NCI-H524 (cell line): ENCODE results near the gene ALG12.
"Not testable (repeated sequence)": the region's sequence is repeated elsewhere in the genome, so short reads cannot be mapped to it uniquely, and the experiment has no call there.

Experiments used
- DNase-seq, 2 experiments: peaks; one replicate each; lab custom pipeline; 2025; lab: John Stamatoyannopoulos, UW

The ALG12 gene

DNA sequence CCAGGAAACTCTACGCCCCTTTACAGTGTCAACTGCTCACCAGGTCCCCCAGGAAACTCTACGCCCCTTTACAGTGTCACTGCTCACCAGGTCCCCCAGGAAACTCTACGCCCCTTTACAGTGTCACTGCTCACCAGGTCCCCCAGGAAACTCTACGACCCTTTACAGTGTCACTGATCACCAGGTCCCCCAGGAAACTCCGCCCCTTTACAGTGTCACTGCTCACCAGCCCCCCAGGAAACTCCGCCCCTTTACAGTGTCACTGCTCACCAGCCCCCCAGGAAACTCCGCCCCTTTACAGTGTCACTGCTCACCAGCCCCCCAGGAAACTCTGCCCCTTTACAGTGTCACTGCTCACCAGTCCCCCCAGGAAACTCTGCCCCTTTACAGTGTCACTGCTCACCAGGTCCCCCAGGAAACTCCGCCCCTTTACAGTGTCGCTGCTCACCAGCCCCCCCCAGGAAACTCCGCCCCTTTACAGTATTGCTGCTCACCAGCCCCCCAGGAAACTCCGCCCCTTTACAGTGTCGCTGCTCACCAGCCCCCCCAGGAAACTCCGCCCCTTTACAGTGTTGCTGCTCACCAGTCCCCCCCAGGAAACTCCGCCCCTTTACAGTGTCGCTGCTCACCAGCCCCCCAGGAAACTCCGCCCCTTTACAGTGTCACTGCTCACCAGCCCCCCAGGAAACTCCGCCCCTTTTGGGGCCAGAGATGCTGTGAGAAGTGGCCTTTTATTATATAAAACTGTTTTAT, 27.0 kb upstream of the ALG12 start:
- DNase-seq: not testable (repeated sequence)

GRCh38 chr22:49944399-49944891, 26.2 kb upstream of the ALG12 start:
- no peak for DNase-seq

DNA sequence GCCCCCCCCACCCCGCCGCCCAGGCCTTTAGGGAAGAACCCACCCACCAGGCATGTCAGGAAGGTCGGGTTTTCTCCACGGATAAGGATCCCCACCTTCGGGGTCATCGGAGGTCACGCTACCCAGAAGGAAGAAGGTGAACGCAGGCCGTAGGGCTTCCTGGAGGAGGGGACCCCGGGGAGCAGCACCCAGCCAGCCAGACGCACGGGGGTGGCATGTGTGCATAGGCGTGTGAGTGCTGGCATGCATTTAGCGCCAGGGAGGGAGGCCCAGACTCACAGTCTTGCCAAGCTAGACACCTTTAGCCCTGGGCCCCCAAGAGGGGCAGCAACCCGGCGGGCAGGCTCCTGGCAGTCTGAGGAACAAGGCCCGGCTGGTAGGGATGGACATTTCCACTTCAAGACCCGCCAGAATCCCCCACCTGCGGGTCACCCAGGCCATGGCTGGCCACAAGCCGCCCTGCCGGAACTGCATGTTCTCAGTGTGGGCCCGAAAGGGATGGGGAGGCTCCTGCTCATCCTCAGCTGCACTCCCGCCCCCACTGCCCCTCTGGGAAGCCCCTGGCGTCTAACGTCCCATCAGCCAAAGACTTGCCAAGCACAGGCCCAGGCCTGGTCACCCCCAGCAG, 25.6 kb upstream of the ALG12 start:
- DNase-seq: no peak

- DNase-seq: no peak
Measured at GRCh38 chr22:49943405-49943765, 25.1 kb upstream of the ALG12 start.

DNA sequence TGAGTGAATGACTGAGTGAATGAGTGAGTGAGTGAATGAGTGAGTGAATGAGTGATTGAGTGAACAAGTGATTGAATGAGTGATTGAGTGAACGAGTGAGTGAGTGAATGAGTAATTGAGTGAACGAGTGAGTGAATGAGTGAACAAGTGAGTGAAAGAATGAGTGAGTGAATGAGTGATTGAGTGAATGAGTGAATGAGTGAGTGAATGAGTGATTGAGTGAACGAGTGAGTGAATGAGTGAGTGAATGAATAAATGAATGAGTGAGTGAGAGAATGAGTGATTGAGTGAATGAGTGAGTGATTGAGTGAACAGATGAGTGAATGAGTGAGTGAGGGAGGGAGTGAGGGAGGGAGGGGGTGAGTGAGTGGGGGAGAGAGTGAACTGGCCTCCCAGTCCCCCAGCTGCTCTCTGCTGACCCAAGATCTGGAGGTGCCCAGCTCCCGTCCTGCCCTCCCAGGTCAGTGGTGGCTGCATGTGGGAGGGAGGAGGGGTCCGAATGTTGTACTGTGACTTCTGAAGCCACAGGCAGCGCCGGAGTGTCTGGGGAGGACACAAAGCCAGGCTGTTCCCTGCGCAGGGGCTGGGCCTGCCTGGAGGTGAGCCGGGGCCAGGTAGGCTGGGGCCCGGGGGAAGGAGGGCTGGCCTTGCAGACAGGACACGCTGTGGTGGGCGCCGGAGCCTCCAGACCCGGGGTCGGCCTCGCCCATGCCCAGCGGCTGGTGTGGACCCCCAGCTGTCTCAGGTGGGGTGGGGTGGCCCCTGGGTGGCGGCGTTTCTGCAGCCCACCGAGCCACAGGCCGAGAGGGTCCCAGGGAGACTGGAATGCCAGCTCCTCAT, 24.5 kb upstream of the ALG12 start:
- DNase-seq: no peak

DNA sequence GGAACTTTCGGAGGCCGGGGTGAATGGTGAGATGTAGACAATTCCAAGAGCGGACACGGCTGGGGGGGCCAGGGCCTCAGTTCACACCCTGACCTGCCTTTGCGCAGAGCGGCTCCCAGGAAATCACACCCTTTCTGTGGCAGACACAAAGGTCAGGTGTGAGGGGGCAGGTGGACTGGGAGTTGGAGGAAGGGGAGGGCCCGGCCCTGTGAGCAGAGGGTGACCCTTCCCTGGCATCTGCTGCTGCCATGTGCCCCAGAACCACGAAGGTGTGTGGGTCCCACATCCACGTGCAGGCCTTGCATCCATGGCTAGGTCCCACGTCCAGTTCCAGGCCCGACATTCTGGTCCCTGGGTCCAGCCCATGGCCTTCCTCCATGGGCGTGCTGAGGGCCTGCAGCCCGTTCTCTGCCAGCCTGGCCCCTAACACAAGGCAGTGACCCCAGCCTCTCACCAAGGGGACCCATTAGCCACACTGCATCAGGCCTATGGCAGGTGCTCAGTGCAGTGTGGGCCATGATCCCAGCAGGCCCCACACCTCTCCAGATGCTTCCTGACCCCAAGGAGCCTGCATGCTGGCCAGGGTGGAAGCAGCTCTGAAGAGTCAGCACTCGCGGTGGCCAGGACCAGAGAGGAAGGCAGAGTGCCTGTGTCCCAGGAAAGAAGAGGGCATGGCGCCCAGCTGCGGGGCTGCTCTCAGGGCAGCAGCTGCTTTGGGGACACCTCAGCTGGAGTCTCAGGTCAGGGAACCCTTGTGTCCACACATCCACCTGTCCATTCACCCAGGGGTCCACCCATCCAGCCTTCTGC, 23.5 kb upstream of the ALG12 start:
- no peak for DNase-seq

DNA sequence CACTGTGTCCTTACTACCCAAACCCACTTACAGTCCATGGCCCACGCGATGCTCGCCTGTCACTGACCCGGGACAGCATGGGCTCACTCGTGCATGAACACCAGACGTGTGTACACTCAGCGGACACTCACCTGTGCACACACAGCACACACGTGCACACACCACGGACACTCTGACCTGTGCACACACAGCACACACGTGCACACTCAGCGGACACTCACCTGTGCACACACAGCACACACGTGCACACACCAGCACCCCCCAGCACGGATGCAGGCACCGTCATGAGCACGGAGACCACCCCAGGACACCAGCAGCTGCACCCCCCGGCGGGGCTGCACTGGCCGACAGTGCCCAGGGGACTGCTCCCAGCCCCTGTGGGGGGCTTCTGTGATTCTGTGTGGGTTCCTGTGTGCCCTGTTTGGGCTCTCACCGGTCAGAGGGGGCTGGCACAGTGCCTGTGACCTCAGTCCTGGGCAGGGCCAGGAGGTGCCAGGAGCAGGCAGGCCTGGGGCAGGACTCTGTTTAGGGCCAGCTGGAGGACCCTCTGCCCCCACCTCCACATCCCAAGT, 20.4 kb upstream of the ALG12 start:
- DNase-seq: no peak

DNA sequence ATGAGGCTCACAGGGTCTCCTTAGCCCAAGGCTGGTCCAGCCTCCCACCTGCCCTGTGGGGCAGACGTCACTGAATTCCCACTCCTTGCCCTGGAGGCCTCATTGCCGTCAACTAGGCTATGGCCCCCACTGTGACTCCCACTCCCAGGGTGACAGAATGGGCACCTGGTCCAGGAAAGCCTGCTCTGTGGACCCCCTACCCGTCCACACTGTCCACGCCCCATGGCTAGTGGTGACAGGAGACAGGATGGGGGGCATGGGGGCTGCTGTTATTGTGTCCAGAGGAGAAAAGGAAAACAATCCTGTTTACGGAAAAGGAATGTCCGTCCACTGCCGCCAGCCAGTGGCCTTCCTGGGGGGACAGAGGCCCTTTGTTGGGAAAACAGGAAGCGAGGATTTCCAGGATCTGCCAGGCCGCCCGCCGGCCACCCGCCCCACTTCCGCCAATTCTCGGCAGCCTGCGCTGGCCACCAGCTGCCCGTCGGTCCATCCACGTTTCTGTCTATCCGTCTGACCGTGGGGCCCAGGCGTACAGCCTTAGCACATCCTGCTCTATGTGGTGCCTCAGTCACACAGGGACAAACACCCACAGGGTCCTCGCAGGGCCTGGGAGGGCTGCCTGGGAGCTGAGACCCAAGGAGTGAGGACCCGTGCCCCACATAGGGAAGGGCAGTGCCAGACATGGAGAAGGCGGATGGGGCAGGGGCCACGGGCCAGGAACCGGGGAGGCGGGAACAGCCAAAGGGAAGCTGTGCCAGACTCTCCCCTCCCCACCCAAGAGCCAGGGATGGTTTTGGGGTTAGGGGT, 19.7 kb upstream of the ALG12 start:
- no peak for DNase-seq

- peak in 1 of 2 experiments; percentile 65 for DNase-seq
Measured at GRCh38 chr22:49936973-49937757, 18.9 kb upstream of the ALG12 start.

DNA sequence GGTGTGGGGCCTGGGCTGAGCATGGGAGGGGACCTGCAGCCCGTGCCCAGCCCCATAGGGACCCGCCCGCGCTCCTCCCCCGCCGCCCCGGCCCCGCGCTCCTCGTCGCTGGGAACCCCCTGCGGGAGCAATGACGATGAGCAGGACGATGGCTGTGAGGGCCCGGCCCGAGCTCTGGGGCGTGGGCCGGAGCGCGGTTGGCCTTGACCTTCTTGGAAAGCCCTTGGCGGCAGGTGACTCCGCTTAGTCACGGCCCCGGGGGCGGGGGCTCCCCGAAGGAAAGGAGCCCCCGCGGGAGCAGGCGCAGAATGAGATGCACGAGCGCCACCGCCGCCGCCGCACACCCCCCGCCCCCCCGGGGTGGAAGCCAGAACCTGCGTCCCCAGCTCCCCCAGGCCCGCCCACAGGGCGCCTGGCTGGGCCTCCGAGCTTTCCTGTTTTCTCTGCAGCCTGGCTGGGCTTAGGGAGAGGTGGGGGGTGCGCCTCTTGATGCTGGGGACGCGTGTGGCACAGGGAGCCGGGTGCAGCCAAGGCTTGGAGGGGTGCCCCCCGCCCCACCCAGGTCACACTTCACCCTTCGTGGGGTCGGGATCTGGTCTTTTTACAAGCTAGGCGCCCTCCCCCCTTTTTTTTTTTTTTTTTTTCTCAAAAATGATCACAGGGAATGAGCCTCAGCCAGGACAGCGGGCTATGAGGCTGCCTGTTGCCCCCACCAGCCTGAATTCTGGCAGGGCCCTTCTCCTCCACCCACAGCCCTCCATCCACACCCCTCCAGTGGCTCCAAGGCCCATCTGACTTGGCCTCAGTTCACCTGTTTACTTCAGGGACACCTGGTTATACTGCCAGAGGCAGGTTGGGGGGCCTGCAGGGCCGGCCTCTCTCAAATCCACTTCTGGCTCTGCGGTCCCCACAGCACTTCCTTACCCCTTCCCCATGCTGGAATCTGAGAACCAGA, 18.1 kb upstream of the ALG12 start:
- peak; percentile 18 to 68 for DNase-seq

GRCh38 chr22:49935561-49935960, 17.3 kb upstream of the ALG12 start:
- DNase-seq: peak in 1 of 2 experiments; percentile 47

- DNase-seq: peak in 1 of 2 experiments; percentile 69
Measured at GRCh38 chr22:49934891-49935557, 16.8 kb upstream of the ALG12 start.

DNA sequence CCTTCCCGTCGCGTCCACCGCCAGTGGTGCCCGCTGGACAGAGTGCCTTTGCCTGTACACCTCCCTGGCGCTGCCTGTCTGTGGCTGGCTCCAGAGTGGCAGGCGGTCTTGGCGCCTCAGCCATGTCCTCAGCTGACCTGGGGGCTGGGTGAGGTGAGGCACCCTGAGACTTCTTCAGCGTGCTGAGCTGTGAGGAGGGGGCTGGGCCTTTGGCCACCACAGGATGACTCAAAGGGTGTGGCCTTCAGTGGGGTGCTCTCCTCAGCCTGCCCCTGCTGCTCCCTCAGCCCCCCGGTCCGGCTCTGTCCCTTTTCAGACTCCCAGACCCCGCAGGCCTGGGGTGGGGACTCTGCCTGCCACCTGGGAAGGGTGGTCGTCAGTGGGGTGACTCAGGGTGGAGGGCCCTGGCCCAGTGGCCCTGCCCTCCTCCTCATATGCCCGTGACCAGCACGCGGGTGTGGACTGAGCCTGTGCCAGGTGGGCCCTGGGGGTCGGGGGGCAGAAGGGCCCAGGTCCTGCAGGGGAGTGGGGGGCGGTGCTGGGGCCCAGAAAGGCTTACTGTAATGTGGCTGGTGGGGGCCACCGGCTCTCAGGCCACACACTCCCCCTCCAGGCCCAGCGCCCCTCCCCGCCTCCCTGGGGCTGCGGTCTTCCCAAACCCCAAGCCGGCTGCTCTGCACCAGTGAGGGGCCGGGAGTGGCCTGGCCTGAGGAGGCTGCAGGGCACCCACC, 16.1 kb upstream of the ALG12 start:
- DNase-seq: peak in 1 of 2 experiments; percentile 15

DNA sequence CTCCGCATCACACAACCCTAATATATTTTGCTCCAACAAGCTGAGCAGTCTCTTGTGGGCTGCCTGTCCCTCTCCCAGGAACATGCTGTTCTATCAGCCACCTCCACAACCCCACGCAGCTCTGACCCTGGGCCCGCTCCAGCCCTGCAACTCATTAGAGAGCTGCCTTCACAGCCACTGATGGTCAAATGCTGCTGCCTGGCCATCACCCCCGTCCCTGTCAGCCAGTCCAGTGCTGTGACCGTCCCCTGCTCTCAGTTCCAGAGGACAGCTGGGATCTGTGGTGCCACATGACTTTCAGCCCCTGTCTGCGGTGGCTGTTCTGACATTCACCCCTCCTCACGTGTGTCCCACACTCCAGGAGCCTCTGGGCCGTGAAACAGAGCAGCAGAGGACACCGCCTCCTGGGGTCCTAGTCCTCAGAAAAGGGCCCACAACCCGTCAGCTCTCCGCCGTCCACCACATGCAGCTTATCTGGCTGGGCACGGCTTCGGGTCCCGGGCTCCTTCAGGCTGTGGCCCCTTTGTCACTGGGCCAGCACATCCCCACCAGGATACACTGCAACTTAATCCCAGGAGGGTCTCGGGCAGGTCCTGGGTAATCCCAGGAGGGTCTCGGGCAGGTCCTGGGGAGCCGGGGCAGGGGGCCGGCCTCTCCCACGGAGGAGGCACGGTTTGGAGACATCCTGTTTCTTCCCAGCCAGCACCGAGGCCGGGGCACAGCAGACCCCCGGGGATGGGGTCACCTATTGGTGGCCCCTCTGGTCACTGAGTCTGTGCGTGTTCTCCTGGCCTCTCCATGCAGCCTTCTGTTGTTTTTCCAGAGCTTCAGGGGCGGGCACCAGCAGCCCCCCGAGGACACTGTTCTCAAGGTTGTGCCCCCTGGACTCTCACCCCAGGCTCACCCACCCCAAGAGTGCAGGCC, 15.3 kb upstream of the ALG12 start:
- DNase-seq: no peak

DNA sequence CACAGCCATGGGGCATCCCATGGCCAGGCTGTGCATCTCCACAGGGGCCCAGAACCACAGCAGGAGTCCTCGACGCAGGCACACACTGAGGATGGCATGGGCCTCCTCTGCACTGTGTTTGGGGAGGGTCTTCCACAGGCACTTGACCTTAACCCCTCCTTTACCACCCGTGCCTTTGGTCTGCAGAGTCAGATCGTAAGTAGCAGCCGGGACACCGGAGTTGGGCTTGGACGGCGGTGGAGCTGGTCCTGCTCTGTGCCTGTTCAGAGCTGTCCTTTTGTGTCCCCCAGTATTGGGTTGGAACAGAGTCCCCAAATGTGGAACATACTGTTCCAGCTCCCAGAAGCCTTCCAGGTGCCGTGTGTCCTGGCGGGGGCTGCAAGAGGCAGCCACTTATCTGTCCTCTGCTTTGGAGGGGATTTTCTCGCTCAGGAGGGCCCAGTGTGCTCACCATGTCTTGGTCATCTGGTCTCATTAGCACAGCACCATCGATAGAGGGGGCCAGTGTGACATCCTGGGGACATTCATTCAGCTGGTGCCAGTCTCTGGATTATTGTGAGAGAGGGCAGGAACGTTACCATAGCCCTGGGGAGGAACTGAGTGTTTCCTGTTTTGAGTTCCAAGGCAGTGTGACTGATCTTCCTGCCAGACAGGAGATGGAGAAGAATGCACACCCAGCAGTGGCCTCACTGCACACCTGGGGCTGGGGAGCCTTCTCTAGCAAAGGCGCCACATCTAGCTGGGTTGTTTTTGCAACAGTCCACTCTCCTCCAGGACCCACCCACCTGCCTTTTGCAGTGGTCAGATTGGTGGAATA, 12.6 kb upstream of the ALG12 start:
- DNase-seq: peak; percentile 62 to 83
